Endothelial cell of umbilical vein (primary cell): Measurements from ENCODE around the gene SRGAP3. TPM values are rescaled to one million over a fixed set of nuclear protein-coding genes. Genes with fewer than 3 reads are reported as not detected.

Experiments used
- BruUV-seq: library from RNA; stranded (reverse); fragments of 400-500 nt; replicated peaks from 2 replicates; lab custom pipeline; 2021; lab: Mats Ljungman, UMichigan
- CTCF ChIA-PET: fragments of 300-600, 350-600 bp; sonication (Branson Sonifier 250); formaldehyde crosslinking; loops from one replicate; lab custom pipeline; 2021; ENCODE audit warnings: antibody characterized with exemption, inconsistent platforms; lab: Charles Lee
- POLR2A ChIA-PET: fragments of 300-600, 350-600 bp; sonication (Branson Sonifier 250); formaldehyde crosslinking; loops from one replicate; lab custom pipeline; 2021; ENCODE audit warnings: antibody characterized with exemption, inconsistent platforms; lab: Charles Lee
- DNase-seq: peaks from one replicate; pipeline ENCODE4 v3.0.0-alpha.2; 2011; ENCODE audit warnings: low read depth, low spot score
- FAIRE-seq: peaks from 2 replicates; lab custom pipeline; 2011; peaks lifted over from hg19 to GRCh38; lab: Jason Lieb, UNC
- H2AFZ ChIP-seq: 2 replicates; pipeline ENCODE4 v1.6.0; 2012; ENCODE audit warnings: low read depth, low read length, control low read depth, inconsistent platforms
- H3K27ac ChIP-seq: 2 replicates; pipeline ENCODE4 v1.5.1; 2011; ENCODE audit warnings: low read depth, mild to moderate bottlenecking, control low read depth, low read length, moderate library complexity; ENCODE audit not compliant: insufficient read depth
- H3K27me3 ChIP-seq, 2 experiments: 2 replicates each; pipeline versions ENCODE4 v1.6.0 to v1.6.1; 2011; ENCODE audit warnings: low read length in 2 of 2, mixed read lengths in 1 of 2; ENCODE audit not compliant: control insufficient read depth in 2 of 2, insufficient read depth in 2 of 2
- H3K36me3 ChIP-seq, 2 experiments: 2 replicates in 1 of 2; 3 replicates in 1 of 2; pipeline ENCODE4 v1.5.1; 2011; ENCODE audit warnings: low read length in 2 of 2, mild to moderate bottlenecking in 1 of 2, moderate library complexity in 1 of 2; ENCODE audit not compliant: control insufficient read depth in 2 of 2, insufficient read depth in 2 of 2; ENCODE audit errors: extremely low read depth in 1 of 2
- H3K4me1 ChIP-seq: 3 replicates; pipeline ENCODE4 v1.5.1; 2011; ENCODE audit warnings: mild to moderate bottlenecking, low read length; ENCODE audit not compliant: control insufficient read depth, insufficient read depth; ENCODE audit errors: extremely low read depth
- H3K4me2 ChIP-seq: 2 replicates; pipeline ENCODE4 v1.6.1; 2011; ENCODE audit warnings: low read length, control low read depth, mixed read lengths; ENCODE audit not compliant: insufficient read depth
- H3K4me3 ChIP-seq, 3 experiments: fragments of 200-600 bp in 1 of 3; sonication (generic), shearing (Covaris generic) in 1 of 3; replicated peaks in 1 of 3; 2 replicates each; pipeline ENCODE4 v1.5.1; 2011 to 2016; ENCODE audit warnings: control low read depth in 3 of 3, low read length in 3 of 3, mild to moderate bottlenecking in 2 of 3, inconsistent platforms in 1 of 3, low read depth in 1 of 3, moderate library complexity in 1 of 3; ENCODE audit not compliant: insufficient read depth in 1 of 3
- H3K79me2 ChIP-seq: 2 replicates; pipeline ENCODE4 v1.6.0; 2012; ENCODE audit warnings: low read length, inconsistent platforms; ENCODE audit not compliant: control insufficient read depth, insufficient read depth
- H3K9ac ChIP-seq: replicated peaks from 2 replicates; pipeline ENCODE3; 2011; ENCODE audit warnings: low read length, control low read depth; ENCODE audit not compliant: insufficient read depth; ENCODE audit errors: extremely low read depth
- H3K9me1 ChIP-seq: replicated peaks from 3 replicates; pipeline ENCODE4 v1.6.0; 2011; ENCODE audit warnings: mild to moderate bottlenecking, low read length; ENCODE audit not compliant: control insufficient read depth, insufficient read depth; ENCODE audit errors: extremely low read depth
- H3K9me3 ChIP-seq: replicated peaks from 2 replicates; pipeline ENCODE4 v1.5.1; 2012; ENCODE audit warnings: low read length, inconsistent platforms; ENCODE audit not compliant: control insufficient read depth, insufficient read depth
- H4K20me1 ChIP-seq: replicated peaks from 2 replicates; pipeline ENCODE3; 2011; ENCODE audit warnings: mild to moderate bottlenecking, low read length; ENCODE audit not compliant: control insufficient read depth, insufficient read depth; ENCODE audit errors: extremely low read depth
- EZH2 ChIP-seq: IDR thresholded peaks from 2 replicates; pipeline ENCODE4 v1.6.1; 2012; ENCODE audit warnings: borderline replicate concordance, low read depth, mild to moderate bottlenecking, moderate library complexity, low read length, inconsistent platforms; ENCODE audit not compliant: severe bottlenecking
- FOS ChIP-seq: IDR thresholded peaks from 2 replicates; pipeline ENCODE4 v1.6.1; 2011; ENCODE audit warnings: mild to moderate bottlenecking, low read length, moderate library complexity, borderline replicate concordance; ENCODE audit not compliant: insufficient read depth
- GATA2 ChIP-seq: IDR thresholded peaks from 2 replicates; pipeline ENCODE4 v1.7.0; 2011; ENCODE audit warnings: low read depth, mild to moderate bottlenecking, moderate library complexity, mixed read lengths, low read length; ENCODE audit not compliant: insufficient read length, insufficient read depth
- JUN ChIP-seq: IDR thresholded peaks from 2 replicates; pipeline ENCODE4 v1.6.1; 2011; ENCODE audit warnings: borderline replicate concordance, low read depth; ENCODE audit not compliant: insufficient read length, insufficient read depth
- MYC ChIP-seq: IDR thresholded peaks from one replicate; pipeline ENCODE4 v1.6.1; 2011; ENCODE audit warnings: mild to moderate bottlenecking, low read depth, low read length
- POLR2A ChIP-seq: IDR thresholded peaks from 2 replicates; pipeline ENCODE4 v1.6.1; 2012; ENCODE audit warnings: low read depth, mild to moderate bottlenecking, control low read depth, low read length
- POLR2AphosphoS5 ChIP-seq: IDR thresholded peaks from 2 replicates; pipeline ENCODE4 v1.6.1; 2012; ENCODE audit warnings: low read depth, mild to moderate bottlenecking, control low read depth, low read length, moderate library complexity; ENCODE audit not compliant: insufficient read depth
- dilution Hi-C: fragments of 300-500 bp; cut with MboI; formaldehyde crosslinking; loops from one replicate; pipeline ENCODE4 v1.15.0; 2019; ENCODE audit warnings: low sequenced_read_pairs; ENCODE audit not compliant: extremely low pct_ligation_motif_present
- intact Hi-C: fragments of 100-400 bp; cut with micrococcal nuclease; formaldehyde crosslinking; loops from one replicate; pipeline ENCODE4 v1.10.0; 2022
- polyA plus RNA-seq, 4 experiments: library from polyadenylated mRNA; depleted of rRNA in 3 of 4; stranded (reverse) in 3 of 4; unstranded in 1 of 4; fragments of >200 nt; gene quantifications; 2 replicates each; pipeline versions ENCODE4 v1.2.1 to v1.2.3, GENCODE V29; 2011 to 2012; ENCODE audit warnings: missing spikeins in 1 of 4
- total RNA-seq: library from RNA; stranded (reverse); gene quantifications from 2 replicates; pipeline ENCODE4 v1.2.3, GENCODE V29; 2021
- TF ChIP-seq, protein P1 (sequence below), 2 donors: IDR thresholded peaks; 1 replicate in 1 of 2; 2 replicates in 1 of 2; pipeline ENCODE4 v1.5.1; 2011; ENCODE audit warnings: low read length in 2 of 2, mild to moderate bottlenecking in 2 of 2, moderate library complexity in 2 of 2, control low read depth in 1 of 2, inconsistent platforms in 1 of 2, low read depth in 1 of 2; ENCODE audit not compliant: insufficient read depth in 1 of 2; ENCODE audit errors: extremely low read depth in 1 of 2
- TF ChIP-seq, protein P2 (sequence below): IDR thresholded peaks from 2 replicates; pipeline ENCODE4 v1.6.1; 2011; ENCODE audit not compliant: insufficient read depth, insufficient read length

Gene SRGAP3
- total and polyA plus RNA-seq, 2 donors (not counting 3 experiments of a cell fraction or from before 2014, with no cell fraction given): 0.06 TPM; not detected in 1

DNA sequence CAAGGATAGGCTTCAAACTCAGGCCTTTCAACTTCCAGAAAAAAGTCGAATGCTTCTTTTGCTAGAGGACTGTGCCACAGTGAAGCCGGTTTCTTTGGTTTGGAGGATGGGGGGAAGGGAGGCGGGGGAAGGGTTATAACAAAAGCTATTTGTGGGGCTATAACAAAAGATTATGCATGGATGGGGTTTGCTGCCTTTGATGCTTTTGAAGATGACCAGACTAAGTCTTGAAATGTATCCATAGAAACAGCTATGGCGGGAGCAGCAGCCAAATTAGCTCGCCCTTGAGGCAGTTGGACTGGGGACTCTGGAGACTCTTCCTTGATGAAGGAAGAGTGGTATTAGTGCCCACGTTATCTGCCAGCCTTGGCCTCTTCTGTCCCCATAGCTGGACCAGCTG lies 47.5 kb downstream of the SRGAP3 start:
- BruUV-seq: no TSS peak
- Histone ChIP-seq H3K36me3 (no peaks in the 10 kb centered on the region), H3K9me1 (no peaks in the 10 kb centered on the region), H3K27me3 (peaks cover 0 to 3% of the 10 kb centered on the region in 2 experiments), H3K4me3 (no peak overlapping the region), H3K27ac (no peak overlapping the region), H2AFZ (no peak overlapping the region), H3K9me3 (no peaks in the 10 kb centered on the region), H4K20me1 (no peaks in the 10 kb centered on the region), H3K9ac (no peak overlapping the region), H3K4me2 (no peak overlapping the region), H3K79me2 (no peaks in the 10 kb centered on the region), H3K4me1 (no peaks in the 10 kb centered on the region)
- intact Hi-C loops: no loop called here
- CTCF ChIA-PET: interaction anchor here (0.7 kb wide), 1 partner anchor 10 kb away, joined by 3 read pairs; no protein-coding TSS in a partner anchor
- FAIRE-seq (no peak), DNase-seq (no peak)
- POLR2A ChIA-PET: no interaction called here
- dilution Hi-C loops: no loop called here
- TF ChIP-seq JUN: no peak
- no peak for TF ChIP-seq GATA2
- no peak for TF ChIP-seq EZH2
- TF ChIP-seq, protein P1, sequence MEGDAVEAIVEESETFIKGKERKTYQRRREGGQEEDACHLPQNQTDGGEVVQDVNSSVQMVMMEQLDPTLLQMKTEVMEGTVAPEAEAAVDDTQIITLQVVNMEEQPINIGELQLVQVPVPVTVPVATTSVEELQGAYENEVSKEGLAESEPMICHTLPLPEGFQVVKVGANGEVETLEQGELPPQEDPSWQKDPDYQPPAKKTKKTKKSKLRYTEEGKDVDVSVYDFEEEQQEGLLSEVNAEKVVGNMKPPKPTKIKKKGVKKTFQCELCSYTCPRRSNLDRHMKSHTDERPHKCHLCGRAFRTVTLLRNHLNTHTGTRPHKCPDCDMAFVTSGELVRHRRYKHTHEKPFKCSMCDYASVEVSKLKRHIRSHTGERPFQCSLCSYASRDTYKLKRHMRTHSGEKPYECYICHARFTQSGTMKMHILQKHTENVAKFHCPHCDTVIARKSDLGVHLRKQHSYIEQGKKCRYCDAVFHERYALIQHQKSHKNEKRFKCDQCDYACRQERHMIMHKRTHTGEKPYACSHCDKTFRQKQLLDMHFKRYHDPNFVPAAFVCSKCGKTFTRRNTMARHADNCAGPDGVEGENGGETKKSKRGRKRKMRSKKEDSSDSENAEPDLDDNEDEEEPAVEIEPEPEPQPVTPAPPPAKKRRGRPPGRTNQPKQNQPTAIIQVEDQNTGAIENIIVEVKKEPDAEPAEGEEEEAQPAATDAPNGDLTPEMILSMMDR (IDR thresholded peaks at IDR 0.05; ENCODE audit: extremely low read depth in 1 of 2, insufficient read depth in 1 of 2, low read depth in 1 of 2, low read length in 2 of 2): no peak
- TF ChIP-seq MYC: no peak
- TF ChIP-seq POLR2A: no peak
- TF ChIP-seq FOS: no peak
- no peak for TF ChIP-seq POLR2AphosphoS5
- TF ChIP-seq, protein P2, sequence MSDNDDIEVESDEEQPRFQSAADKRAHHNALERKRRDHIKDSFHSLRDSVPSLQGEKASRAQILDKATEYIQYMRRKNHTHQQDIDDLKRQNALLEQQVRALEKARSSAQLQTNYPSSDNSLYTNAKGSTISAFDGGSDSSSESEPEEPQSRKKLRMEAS: no peak
